GM10266 (cell line): ENCODE data around the gene ENOX1.

Source experiments
- DNase-seq: peaks from one replicate; pipeline ENCODE4 v3.0.0; 2012; ENCODE audit errors: extremely low spot score
- TF ChIP-seq, protein P1 (sequence below): IDR thresholded peaks from 2 replicates; pipeline ENCODE4 v1.5.1; 2012; ENCODE audit warnings: mild to moderate bottlenecking, low read depth; ENCODE audit not compliant: control insufficient read depth, insufficient read depth; ENCODE audit errors: missing control alignments

The ENOX1 gene

DNA sequence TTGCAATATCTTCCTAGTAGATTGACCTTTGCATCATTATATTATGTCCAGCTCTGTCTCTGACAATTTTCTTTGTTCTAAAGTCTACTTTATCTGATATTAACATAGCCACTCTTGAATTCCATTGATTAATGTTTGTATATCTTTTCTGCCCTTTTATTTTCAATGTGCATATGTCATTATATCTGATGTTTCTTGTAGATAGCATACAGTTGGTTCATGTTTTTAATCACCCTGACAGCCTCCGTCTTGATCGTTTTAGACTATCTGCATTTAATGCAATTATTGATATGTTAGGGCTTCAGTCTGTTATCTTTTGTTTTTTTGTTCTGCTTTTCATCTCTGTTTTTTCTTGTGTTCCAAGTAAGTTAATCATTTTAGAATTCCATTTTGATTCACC lies 159.8 kb downstream of the ENOX1 start:
- DNase-seq: no peak
- TF ChIP-seq, protein P1, sequence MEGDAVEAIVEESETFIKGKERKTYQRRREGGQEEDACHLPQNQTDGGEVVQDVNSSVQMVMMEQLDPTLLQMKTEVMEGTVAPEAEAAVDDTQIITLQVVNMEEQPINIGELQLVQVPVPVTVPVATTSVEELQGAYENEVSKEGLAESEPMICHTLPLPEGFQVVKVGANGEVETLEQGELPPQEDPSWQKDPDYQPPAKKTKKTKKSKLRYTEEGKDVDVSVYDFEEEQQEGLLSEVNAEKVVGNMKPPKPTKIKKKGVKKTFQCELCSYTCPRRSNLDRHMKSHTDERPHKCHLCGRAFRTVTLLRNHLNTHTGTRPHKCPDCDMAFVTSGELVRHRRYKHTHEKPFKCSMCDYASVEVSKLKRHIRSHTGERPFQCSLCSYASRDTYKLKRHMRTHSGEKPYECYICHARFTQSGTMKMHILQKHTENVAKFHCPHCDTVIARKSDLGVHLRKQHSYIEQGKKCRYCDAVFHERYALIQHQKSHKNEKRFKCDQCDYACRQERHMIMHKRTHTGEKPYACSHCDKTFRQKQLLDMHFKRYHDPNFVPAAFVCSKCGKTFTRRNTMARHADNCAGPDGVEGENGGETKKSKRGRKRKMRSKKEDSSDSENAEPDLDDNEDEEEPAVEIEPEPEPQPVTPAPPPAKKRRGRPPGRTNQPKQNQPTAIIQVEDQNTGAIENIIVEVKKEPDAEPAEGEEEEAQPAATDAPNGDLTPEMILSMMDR: no peak

DNA sequence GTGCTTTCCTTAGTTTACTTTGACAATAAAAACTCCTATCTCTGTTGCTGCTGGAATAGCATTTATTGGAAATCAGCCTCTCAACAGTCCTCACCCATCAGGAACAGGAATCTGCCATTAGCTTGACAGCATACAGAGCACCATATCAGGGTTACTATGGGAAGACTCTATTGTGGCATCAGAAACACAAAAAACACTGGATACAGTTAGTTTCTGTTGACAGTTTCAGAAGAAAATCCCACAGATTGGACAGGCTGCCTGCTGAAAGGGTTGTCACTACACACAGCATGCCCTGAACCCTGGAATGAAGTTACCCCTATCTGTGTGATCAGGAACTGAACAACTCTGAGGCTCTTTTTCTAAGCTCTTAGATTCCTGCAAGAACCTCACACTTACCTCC lies 172.7 kb downstream of the ENOX1 start:
- DNase-seq: no peak
- TF ChIP-seq, protein P1: no peak

DNA sequence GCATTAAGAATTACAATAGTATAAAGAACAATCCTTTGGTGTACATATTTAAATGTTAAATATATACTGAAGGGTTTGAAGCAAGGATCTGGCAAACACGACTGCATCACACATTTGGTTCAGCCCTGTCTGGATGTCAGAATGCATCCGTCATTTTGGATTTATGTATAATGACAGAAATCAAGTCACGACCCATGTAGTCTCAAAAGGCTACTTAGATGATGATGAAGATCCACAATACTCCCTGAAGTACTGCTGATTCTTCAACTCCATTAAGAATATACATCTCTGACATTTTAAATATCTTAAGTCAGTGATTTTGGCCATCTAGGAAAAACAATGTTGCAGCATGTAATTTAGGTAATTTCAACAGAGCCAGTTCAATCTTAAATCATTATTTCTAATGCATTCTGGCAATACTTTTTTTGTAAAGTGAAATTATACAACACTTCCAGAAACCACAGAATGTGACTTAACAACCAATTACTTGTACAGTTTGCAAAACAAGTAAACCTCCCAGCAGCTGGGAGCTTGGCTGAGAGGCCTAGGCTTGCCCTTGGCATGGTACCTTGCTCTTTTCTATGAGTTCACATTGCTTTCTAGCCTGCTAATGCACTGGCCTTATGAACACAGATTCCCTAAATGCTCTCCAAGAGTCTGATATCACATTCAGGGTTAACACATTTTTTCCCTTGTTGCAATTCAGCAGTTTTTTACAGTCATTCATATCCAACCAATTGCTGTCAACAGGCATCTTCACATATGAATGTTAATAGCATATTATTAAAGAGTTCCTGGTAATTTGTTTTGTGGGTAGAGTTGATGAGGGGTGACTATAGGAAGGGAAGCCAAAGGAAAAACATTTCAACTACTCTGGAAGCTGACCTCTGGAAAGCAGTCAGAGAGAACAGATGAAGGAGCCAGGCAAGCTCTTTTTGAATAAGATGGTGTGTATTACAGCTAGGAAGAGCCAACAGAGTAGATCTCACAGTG lies 175.2 kb downstream of the ENOX1 start:
- TF ChIP-seq, protein P1: no peak
- DNase-seq: no peak

DNA sequence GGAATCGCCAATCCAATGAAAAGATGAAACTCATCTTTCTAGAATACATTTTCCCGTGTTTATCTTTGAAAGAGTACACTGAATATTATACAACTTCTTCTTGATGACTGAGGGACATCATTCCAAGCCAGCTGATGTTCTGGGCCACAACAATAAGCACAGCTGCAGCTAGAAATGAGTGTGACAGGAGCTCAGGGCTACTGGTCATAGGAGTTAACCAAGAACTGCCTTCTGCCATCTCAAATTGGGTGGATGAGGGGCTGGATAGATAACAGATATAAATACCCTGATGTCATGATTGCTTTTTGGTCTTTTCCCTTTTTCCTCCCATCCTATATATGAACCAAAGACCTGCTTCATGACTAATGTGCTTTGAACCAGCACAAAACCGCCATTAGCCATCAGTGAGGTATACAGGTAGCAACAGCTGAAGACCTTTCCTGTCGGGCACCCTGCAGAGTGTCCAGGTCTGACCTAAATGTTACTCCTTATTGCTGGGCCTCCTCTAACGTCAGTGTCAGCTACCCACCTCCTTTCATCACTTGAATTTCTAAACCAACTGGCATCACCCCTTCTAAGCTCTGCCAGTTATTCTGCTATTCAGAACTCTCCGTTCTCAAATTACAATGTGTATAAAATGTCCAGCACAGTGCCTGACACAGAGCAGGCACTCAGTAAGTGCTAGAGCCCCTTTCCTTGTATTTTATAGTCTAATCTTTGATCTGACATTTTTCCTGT lies 178.2 kb downstream of the ENOX1 start:
- TF ChIP-seq, protein P1: no peak
- DNase-seq: no peak

DNA sequence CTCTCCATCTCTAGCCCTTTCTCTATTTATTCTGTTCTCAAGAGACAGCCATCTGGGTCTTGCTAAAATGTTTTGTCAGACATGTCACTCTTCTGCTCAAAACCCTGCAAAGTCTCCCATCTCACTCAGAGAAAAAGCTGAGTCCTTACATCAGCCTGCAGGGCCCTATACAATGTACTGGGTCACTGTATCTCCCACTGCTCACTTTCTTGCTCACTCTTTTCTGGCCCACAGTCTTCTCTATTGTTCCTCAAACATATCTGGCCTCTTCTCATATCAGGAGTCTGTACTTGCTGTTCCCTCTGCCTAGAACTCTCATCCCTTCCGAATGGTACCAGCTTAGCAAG lies 189.2 kb downstream of the ENOX1 start:
- TF ChIP-seq, protein P1: no peak
- no peak for DNase-seq

DNA sequence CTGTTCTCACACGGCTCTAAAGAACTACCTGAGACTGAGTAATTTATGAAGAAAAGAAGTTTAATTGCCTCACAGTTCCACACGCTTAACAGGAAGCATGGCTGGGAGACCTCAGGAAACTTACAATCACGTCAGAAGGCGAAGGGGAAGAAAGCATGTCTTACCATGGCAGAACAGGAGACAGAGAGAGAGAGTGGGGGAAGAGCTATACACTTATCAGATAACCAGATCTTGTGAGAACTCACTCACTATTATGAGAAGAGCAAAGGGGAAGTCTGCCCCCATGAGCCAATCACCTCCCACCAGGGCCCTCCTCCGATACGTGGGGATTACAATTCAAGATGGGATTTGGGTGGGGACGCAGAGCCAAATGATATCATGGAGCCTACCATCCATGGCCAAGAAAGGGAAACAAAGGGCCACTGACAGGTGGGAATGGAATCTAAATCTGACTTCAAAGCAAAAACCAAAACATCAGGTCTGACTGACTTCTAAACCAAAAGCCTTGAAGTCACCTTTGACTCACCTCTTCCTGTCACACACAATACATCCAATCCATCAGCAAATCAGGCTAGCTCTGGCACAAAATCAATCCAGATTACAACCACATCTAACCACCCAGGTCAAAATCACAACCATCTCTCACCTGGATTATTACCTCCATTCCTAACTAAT lies 189.7 kb downstream of the ENOX1 start:
- no peak for DNase-seq

More for the DNA sequence above, 189.7 kb downstream of the ENOX1 start:
- TF ChIP-seq, protein P1: no peak
